DMS 273 (cell line): ENCODE data around the gene USH1C.

Source experiments
- DNase-seq: peaks from one replicate; lab custom pipeline; 2025; ENCODE audit not compliant: unreplicated experiment; lab: John Stamatoyannopoulos, UW

Gene USH1C

GRCh38 chr11:17508791-17509190 lies 35.4 kb downstream of the USH1C start:
- no peak for DNase-seq

DNA sequence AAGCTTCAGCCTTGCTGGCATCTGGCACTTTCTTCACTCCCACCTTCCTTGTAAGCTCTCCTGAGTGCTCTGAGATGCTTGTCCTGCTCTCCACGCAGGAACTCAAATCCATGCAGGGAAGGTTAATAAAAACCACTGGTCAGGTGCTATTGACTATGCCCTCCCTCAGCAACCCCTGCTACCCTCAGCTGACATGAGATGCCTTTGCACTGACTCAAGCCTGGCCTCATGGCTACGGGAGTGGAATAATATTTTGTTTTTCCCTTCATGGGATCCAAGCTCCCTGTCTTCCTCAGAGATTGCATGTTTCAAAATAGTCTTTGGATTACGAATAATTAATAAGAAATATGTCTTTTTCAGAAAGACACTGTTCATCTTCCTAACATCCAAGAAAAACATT lies 35.9 kb downstream of the USH1C start:
- DNase-seq, result no peak

DNA sequence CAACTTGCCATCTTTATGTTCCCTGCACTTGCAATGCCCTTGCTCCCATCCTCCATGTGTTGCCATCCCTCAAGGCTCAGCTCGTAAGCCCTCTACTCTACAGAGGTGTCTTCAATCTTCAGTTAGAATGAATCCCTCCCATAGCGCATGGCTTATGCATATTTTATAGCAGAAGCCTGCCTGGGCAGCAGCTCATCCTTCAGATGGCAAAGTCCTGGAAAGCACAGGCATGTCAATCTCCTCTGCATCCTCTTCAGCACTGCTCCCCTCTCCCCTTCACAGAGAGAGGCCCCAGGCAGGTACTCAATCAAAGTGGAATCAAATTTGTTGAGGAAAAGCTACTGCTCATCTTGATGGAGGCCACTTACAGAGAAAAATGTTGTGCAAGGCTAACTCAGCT lies 36.4 kb downstream of the USH1C start:
- no peak for DNase-seq

- no peak for DNase-seq
These were observed 37.3 kb downstream of the USH1C start for GRCh38 chr11:17506942-17507341.

DNA sequence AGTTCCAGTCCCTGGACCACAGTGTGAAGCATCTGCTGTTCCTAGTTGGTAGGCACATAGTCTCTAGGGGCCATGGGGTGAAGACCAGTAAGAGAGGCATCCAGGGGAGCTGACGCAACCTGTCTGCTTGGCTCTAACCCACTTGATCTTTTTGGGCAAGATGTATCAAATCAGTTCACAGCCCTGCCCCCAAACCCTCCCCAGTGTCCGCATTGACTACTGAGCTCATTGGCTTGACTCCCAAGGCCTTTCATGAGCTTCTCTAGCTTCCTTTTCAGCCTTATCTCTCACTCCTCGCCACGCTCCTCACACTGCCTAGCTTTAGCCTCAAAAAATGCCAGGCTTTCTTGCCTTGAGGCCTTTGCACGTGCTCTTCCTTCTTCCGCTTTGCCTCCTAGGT lies 37.9 kb downstream of the USH1C start:
- no peak for DNase-seq

- no peak for DNase-seq
These were observed 39.1 kb downstream of the USH1C start for GRCh38 chr11:17505146-17505545.

DNA sequence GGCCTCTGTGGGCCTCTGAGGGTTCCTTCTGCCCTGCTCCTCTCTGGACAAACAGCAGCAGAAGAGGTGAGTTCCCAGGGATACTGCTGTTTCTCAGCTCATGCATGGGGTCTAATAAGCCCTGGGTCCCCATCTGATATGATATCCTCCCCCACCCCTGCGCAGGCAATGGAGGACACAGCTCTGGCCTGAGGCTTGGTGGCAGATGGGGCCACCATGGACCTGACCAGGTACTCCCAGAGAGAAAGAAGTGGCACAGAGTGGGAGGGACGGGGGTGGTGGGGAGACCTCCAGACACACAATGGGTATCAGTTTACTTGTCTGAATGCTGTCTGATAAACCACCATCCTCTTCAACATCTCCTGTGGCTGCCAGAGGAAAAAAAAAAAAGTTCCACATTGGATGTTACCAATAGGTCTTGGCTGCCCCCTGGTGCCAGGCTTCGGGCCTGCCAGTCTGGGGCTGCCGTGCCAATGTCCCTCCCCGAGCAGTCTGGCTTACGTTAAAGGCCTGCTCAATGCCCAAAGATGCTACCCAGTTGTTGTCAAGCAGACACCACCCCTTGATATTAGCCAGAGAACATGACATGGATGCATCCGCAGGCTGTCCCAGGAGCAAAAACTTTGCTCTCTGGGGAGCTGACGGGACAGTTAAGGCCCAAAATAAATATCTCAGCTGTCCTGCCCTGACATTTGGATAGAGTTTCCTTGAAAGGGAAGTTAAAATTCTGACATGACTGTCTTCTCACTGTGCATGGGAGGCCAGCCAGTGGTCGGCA lies 39.7 kb downstream of the USH1C start:
- DNase-seq, result peak; percentile 84

DNA sequence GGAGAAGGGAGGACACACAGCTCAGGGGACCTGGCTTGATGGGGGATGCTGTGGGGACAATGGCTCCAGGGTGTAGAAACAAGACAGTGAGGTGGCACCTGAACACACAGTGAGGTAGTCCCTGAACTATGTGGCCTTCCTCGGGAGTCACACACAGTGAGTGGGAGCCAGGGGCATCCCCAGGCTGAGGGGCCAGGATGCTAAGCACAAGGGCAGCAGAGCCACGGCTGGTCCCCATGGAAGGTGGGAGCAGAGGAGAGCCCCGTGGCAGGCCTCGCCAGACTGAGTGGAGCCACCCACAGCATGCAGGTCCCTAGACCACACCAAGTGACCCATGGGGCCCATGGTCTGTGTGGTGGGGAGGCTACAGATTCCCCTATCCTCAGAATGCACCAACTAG lies 41.6 kb downstream of the USH1C start:
- DNase-seq, result no peak

- no peak for DNase-seq
These were observed 43.5 kb downstream of the USH1C start for GRCh38 chr11:17500673-17501072.

GRCh38 chr11:17498475-17498874 lies 45.7 kb downstream of the USH1C start:
- no peak for DNase-seq

- DNase-seq, result no peak
These were observed 46.2 kb downstream of the USH1C start for GRCh38 chr11:17498058-17498457.

- peak; percentile 3 for DNase-seq
These were observed 47.8 kb downstream of the USH1C start for GRCh38 chr11:17496406-17496805.

GRCh38 chr11:17494019-17494418 lies 50.2 kb downstream of the USH1C start:
- DNase-seq, result peak; percentile 13

DNA sequence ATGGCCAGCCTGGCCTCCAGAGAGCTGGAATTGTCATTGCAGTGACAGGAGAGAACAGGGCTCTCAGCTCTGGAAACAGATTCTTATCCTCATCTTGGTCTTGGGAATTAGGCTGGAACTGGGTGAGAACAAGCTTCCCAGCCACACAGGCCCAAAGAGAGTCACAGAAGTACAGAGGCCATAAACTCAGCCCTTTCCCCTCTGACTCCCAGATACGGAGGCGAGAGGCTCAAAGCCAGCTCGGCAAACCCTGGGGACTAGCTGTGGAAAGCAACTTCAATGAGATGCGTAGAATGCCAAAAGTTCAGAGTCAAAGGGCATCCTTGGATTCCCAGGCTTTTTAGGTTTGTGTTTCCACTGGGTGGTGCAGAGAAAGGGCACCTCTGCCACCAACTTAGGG lies 53.3 kb downstream of the USH1C start:
- DNase-seq, result no peak

DNA sequence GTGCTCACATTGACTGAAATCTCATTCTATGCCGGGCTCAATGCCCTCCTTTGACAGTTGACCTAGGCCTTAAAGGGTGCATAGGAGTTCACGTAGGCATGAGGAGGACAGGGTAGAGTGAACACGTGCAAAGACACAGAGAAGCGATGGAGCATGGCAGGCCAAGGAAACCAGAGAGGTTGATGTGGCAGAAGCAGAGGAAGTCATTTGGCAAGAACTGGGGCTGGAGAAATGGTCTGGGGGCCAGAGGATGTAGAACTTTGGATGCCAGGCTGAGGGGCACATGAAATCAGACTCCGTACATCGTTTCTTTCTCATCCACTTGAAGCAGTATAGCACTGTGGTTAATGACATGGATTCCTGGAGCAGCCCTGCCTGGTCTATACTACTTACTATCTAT lies 54.0 kb downstream of the USH1C start:
- DNase-seq, result no peak

GRCh38 chr11:17489751-17490150 lies 54.5 kb downstream of the USH1C start:
- no peak for DNase-seq

GRCh38 chr11:17488563-17488962 lies 55.7 kb downstream of the USH1C start:
- DNase-seq, result no peak

GRCh38 chr11:17486646-17487045 lies 57.6 kb downstream of the USH1C start:
- DNase-seq, result no peak

DNA sequence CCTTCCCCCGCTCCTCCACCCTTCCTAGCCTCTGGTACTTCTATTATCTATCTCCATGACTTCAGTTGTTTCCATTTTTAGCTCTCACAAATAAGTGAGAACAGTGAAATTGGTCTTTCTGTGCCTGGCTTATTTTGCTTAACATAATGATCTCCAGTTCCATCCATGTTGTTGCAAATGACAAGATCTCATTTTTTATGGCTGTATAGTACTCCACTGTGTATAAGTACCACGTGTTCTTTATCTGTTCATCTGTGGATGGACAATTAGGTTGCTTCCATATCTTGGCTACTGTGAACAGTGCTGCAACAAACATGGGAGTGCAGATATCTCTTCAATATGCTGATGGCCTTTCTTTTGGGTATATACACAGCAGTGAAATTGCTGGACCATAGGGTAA lies 60.7 kb downstream of the USH1C start:
- DNase-seq, result no peak

DNA sequence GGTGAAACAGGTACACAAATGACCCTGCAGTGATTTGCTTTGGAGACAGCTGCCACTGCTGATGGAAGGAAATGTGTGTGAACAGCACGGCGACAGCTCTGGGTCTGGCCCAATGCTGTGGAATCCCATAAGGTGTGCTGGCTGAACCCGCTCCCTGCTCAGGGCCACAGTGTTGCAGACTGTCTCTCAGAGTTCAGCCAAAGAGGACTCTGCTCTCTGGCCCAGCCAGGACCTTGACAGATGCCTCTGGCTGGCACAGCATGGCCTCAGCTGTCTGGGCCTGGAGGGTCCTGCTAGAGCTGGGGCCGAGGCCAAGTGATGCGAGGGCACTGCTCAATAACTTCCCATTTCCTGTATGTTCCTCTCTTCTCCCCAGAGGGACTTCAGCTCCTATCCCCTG lies 62.3 kb downstream of the USH1C start:
- DNase-seq, result no peak

- peak; percentile 68 for DNase-seq
These were observed 64.7 kb downstream of the USH1C start for GRCh38 chr11:17479284-17480214.

- DNase-seq, result no peak
These were observed 66.1 kb downstream of the USH1C start for GRCh38 chr11:17478070-17478469.
